GM23338 (cell line): ENCODE measurements around the gene HTRA1.

Experiments used
- CREB1 ChIP-seq: fragments of 250-450 bp; sonication (Bioruptor Pico); IDR thresholded peaks from 2 replicates; pipeline ENCODE4 v1.5.0; 2020; ENCODE audit warnings: low read depth, mild to moderate bottlenecking, moderate library complexity
- EZH2 ChIP-seq: fragments of 200-600 bp; sonication (generic); IDR thresholded peaks from one replicate; pipeline ENCODE4 v1.8.0; 2017; ENCODE audit warnings: antibody characterized with exemption, mild to moderate bottlenecking, low read depth; ENCODE audit not compliant: unreplicated experiment
- EZH2phosphoT487 ChIP-seq: fragments of 200-600 bp; sonication (generic); IDR thresholded peaks from one replicate; pipeline ENCODE4 v1.8.1; 2018; ENCODE audit warnings: antibody characterized with exemption; ENCODE audit not compliant: unreplicated experiment
- POLR2AphosphoS5 ChIP-seq: IDR thresholded peaks from 2 replicates; pipeline ENCODE4 v1.6.1; 2016; ENCODE audit warnings: antibody characterized with exemption, low read depth
- STAT1 ChIP-seq: IDR thresholded peaks from one replicate; pipeline ENCODE4 v1.6.1; 2016; ENCODE audit warnings: antibody characterized with exemption; ENCODE audit not compliant: unreplicated experiment
- ZNF114 ChIP-seq: fragments of 250-450 bp; sonication (Bioruptor Pico); IDR thresholded peaks from 2 replicates; pipeline ENCODE4 v1.5.0; 2020; ENCODE audit warnings: mild to moderate bottlenecking, moderate library complexity
- TF ChIP-seq, protein P1 (sequence below), 2 experiments: fragments of 200-600 bp in 1 of 2; sonication (generic) in 1 of 2; conservative IDR thresholded peaks; 2 replicates each; pipeline versions ENCODE4 v1.5.1 to v1.6.1; 2016 to 2017; ENCODE audit warnings: antibody characterized with exemption in 2 of 2, low read depth in 2 of 2, mild to moderate bottlenecking in 2 of 2, moderate library complexity in 1 of 2
- TF ChIP-seq, protein P2 (sequence below): IDR thresholded peaks from one replicate; pipeline ENCODE4 v1.6.1; 2018; ENCODE audit warnings: antibody characterized with exemption; ENCODE audit not compliant: unreplicated experiment
- TF ChIP-seq, protein P3 (sequence below): IDR thresholded peaks from 2 replicates; pipeline ENCODE4 v1.6.1; 2016; ENCODE audit warnings: antibody characterized with exemption

DNA sequence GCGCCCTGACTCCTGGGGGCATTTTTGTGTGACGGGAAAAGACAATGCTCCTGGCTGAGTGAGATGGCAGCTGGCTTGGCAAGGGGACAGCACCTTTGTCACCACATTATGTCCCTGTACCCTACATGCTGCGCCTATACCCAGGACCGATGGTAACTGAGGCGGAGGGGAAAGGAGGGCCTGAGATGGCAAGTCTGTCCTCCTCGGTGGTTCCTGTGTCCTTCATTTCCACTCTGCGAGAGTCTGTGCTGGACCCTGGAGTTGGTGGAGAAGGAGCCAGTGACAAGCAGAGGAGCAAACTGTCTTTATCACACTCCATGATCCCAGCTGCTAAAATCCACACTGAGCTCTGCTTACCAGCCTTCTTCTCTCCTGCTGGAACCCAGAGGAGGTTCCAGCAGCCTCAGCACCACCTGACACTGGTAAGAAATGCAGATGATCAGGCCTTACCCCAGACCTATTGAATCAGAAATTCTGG, 6.7 kb upstream of the HTRA1 start, which contains the start of gene ARMS2:
- TF ChIP-seq, protein P1, sequence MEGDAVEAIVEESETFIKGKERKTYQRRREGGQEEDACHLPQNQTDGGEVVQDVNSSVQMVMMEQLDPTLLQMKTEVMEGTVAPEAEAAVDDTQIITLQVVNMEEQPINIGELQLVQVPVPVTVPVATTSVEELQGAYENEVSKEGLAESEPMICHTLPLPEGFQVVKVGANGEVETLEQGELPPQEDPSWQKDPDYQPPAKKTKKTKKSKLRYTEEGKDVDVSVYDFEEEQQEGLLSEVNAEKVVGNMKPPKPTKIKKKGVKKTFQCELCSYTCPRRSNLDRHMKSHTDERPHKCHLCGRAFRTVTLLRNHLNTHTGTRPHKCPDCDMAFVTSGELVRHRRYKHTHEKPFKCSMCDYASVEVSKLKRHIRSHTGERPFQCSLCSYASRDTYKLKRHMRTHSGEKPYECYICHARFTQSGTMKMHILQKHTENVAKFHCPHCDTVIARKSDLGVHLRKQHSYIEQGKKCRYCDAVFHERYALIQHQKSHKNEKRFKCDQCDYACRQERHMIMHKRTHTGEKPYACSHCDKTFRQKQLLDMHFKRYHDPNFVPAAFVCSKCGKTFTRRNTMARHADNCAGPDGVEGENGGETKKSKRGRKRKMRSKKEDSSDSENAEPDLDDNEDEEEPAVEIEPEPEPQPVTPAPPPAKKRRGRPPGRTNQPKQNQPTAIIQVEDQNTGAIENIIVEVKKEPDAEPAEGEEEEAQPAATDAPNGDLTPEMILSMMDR (conservative IDR thresholded peaks at IDR 0.05; ENCODE audit: low read depth in 2 of 2), result no peak
- TF ChIP-seq EZH2 (no peak), EZH2phosphoT487 (no peak), ZNF114 (CRISPR knock-in tag) (no peak), POLR2AphosphoS5 (no peak), STAT1 (no peak), CREB1 (CRISPR knock-in tag) (no peak)
- TF ChIP-seq, protein P2, sequence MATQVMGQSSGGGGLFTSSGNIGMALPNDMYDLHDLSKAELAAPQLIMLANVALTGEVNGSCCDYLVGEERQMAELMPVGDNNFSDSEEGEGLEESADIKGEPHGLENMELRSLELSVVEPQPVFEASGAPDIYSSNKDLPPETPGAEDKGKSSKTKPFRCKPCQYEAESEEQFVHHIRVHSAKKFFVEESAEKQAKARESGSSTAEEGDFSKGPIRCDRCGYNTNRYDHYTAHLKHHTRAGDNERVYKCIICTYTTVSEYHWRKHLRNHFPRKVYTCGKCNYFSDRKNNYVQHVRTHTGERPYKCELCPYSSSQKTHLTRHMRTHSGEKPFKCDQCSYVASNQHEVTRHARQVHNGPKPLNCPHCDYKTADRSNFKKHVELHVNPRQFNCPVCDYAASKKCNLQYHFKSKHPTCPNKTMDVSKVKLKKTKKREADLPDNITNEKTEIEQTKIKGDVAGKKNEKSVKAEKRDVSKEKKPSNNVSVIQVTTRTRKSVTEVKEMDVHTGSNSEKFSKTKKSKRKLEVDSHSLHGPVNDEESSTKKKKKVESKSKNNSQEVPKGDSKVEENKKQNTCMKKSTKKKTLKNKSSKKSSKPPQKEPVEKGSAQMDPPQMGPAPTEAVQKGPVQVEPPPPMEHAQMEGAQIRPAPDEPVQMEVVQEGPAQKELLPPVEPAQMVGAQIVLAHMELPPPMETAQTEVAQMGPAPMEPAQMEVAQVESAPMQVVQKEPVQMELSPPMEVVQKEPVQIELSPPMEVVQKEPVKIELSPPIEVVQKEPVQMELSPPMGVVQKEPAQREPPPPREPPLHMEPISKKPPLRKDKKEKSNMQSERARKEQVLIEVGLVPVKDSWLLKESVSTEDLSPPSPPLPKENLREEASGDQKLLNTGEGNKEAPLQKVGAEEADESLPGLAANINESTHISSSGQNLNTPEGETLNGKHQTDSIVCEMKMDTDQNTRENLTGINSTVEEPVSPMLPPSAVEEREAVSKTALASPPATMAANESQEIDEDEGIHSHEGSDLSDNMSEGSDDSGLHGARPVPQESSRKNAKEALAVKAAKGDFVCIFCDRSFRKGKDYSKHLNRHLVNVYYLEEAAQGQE, result no peak
- TF ChIP-seq, protein P3, sequence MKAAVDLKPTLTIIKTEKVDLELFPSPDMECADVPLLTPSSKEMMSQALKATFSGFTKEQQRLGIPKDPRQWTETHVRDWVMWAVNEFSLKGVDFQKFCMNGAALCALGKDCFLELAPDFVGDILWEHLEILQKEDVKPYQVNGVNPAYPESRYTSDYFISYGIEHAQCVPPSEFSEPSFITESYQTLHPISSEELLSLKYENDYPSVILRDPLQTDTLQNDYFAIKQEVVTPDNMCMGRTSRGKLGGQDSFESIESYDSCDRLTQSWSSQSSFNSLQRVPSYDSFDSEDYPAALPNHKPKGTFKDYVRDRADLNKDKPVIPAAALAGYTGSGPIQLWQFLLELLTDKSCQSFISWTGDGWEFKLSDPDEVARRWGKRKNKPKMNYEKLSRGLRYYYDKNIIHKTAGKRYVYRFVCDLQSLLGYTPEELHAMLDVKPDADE, result no peak
